Type B pancreatic cell (in vitro differentiated cells): Measurements from ENCODE around the gene MKLN1. TPM values are rescaled to one million over a fixed set of nuclear protein-coding genes. Genes with fewer than 3 reads are reported as not detected.

Experiments
- DNase-seq: peaks from one replicate; pipeline ENCODE4 v3.0.0; 2021; ENCODE audit warnings: mixed read lengths; ENCODE audit not compliant: unreplicated experiment; ENCODE audit errors: extremely low spot score
- H3K27ac Mint-ChIP-seq: 2 replicates; pipeline ENCODE4 v1.8.0; 2021; ENCODE audit warnings: mild to moderate bottlenecking, mixed read lengths
- H3K27me3 Mint-ChIP-seq: 2 replicates; pipeline ENCODE4 v1.8.0; 2021; ENCODE audit warnings: mixed read lengths
- H3K36me3 Mint-ChIP-seq: 2 replicates; pipeline ENCODE4 v1.8.0; 2021; ENCODE audit warnings: mixed read lengths
- H3K4me1 Mint-ChIP-seq: one replicate; pipeline ENCODE4 v1.8.0; 2021; ENCODE audit warnings: mixed read lengths; ENCODE audit not compliant: unreplicated experiment
- H3K4me3 Mint-ChIP-seq: 2 replicates; pipeline ENCODE4 v1.8.0; 2021; ENCODE audit warnings: mild to moderate bottlenecking, mixed read lengths
- H3K9me3 Mint-ChIP-seq: 2 replicates; pipeline ENCODE4 v1.8.0; 2021; ENCODE audit warnings: mixed read lengths
- CTCF ChIP-seq: fragments of 200-600 bp; sonication (generic); conservative IDR thresholded peaks from 2 replicates; pipeline ENCODE4 v1.5.0; 2021; ENCODE audit warnings: antibody characterized with exemption, mild to moderate bottlenecking
- total RNA-seq: library from RNA; stranded (reverse); gene quantifications from 2 replicates; pipeline ENCODE4 v1.2.1, GENCODE V29; 2021; ENCODE audit warnings: low replicate concordance

Gene MKLN1
- total RNA-seq, 1 donor from 2014 or later = 47.7 TPM

- Mint-ChIP-seq H3K9me3 (no peaks in the 10 kb centered on the region), H3K27me3 (no peaks in the 10 kb centered on the region), H3K36me3 (peaks cover 5% of the 10 kb centered on the region), H3K27ac (no peak overlapping the region), H3K4me1 (peaks cover 8% of the 10 kb centered on the region), H3K4me3 (no peak overlapping the region)
- no peak for TF ChIP-seq CTCF
- no peak for DNase-seq
Measured at GRCh38 chr7:131365838-131366237, 38.2 kb downstream of the MKLN1 start.

- Mint-ChIP-seq H3K4me1 (peaks cover 8% of the 10 kb centered on the region), H3K4me3 (no peak overlapping the region), H3K27me3 (no peaks in the 10 kb centered on the region), H3K27ac (no peak overlapping the region), H3K9me3 (no peaks in the 10 kb centered on the region), H3K36me3 (peaks cover 5% of the 10 kb centered on the region)
- no peak for TF ChIP-seq CTCF
- no peak for DNase-seq
Measured at GRCh38 chr7:131369354-131369753, 41.7 kb downstream of the MKLN1 start.

- no peaks in the 10 kb centered on the region for H3K9me3 Mint-ChIP-seq
Measured at GRCh38 chr7:131370523-131370968, 42.9 kb downstream of the MKLN1 start.

GRCh38 chr7:131371411-131371810 is 43.7 kb downstream of the MKLN1 start:
- TF ChIP-seq CTCF = no peak
- Mint-ChIP-seq H3K4me1 (peaks cover 4% of the 10 kb centered on the region), H3K27me3 (no peaks in the 10 kb centered on the region), H3K27ac (no peak overlapping the region), H3K4me3 (no peak overlapping the region), H3K36me3 (peaks cover 5% of the 10 kb centered on the region), H3K9me3 (no peaks in the 10 kb centered on the region)
- DNase-seq = no peak

More at GRCh38 chr7:131370523-131370968, 42.9 kb downstream of the MKLN1 start:
- H3K36me3 Mint-ChIP-seq = peaks cover 5% of the 10 kb centered on the region
- H3K4me1 Mint-ChIP-seq = peaks cover 8% of the 10 kb centered on the region
- H3K27me3 Mint-ChIP-seq = no peaks in the 10 kb centered on the region
- no peak for DNase-seq
- H3K27ac Mint-ChIP-seq = no peak overlapping the region
- H3K4me3 Mint-ChIP-seq = no peak overlapping the region
- TF ChIP-seq CTCF = no peak

GRCh38 chr7:131372554-131372953 is 44.9 kb downstream of the MKLN1 start:
- peaks cover 5% of the 10 kb centered on the region for H3K36me3 Mint-ChIP-seq
- no peaks in the 10 kb centered on the region for H3K9me3 Mint-ChIP-seq
- peaks cover 4% of the 10 kb centered on the region for H3K4me1 Mint-ChIP-seq
- no peak for DNase-seq
- no peak for TF ChIP-seq CTCF
- H3K27ac Mint-ChIP-seq = no peak overlapping the region
- H3K27me3 Mint-ChIP-seq = no peaks in the 10 kb centered on the region
- H3K4me3 Mint-ChIP-seq = no peak overlapping the region

GRCh38 chr7:131374821-131375220 is 47.1 kb downstream of the MKLN1 start:
- Mint-ChIP-seq H3K9me3 (no peaks in the 10 kb centered on the region), H3K4me3 (no peak overlapping the region), H3K36me3 (peaks cover 3% of the 10 kb centered on the region), H3K27ac (no peak overlapping the region), H3K4me1 (peaks cover 4% of the 10 kb centered on the region), H3K27me3 (no peaks in the 10 kb centered on the region)
- no peak for TF ChIP-seq CTCF
- DNase-seq = no peak
